Activated naive CD8-positive, alpha-beta T cell treated with anti-CD3 and anti-CD28 coated beads, Interleukin-2, amount 10 ng/mL, durations not matched to agents 7 days and 5 days (primary cell): Measurements from ENCODE around the gene AKR1B15. TPM values are rescaled to one million over a fixed set of nuclear protein-coding genes. Genes with fewer than 3 reads are reported as not detected.
"Not testable (repeated sequence)": the region's sequence is repeated elsewhere in the genome, so short reads cannot be mapped to it uniquely, and the experiment has no call there.

Experiments
- ATAC-seq: fragments of 150-1000 bp; cut with Tn5 transposase; one replicate; pipeline ENCODE4 v1.10.0; 2021; ENCODE audit warnings: low read depth, moderate library complexity
- POLR2A ChIA-PET: fragments of 350-600 bp; sonication (Branson Sonifier 250); formaldehyde crosslinking; loops from one replicate; lab custom pipeline; 2021; ENCODE audit warnings: antibody characterized with exemption; lab: Charles Lee
- DNase-seq: peaks from one replicate; pipeline ENCODE4 v3.0.0; 2021
- H3K27ac Mint-ChIP-seq: one replicate; pipeline ENCODE4 v1.8.0; 2022; ENCODE audit warnings: mild to moderate bottlenecking, mixed read lengths
- H3K27me3 Mint-ChIP-seq: one replicate; pipeline ENCODE4 v1.8.0; 2022; ENCODE audit warnings: mild to moderate bottlenecking, moderate library complexity, mixed read lengths
- H3K36me3 Mint-ChIP-seq: one replicate; pipeline ENCODE4 v1.8.0; 2021; ENCODE audit warnings: mild to moderate bottlenecking, mixed read lengths
- H3K4me1 Mint-ChIP-seq: one replicate; pipeline ENCODE4 v1.8.0; 2021; ENCODE audit warnings: mixed read lengths
- H3K4me3 Mint-ChIP-seq: one replicate; pipeline ENCODE4 v1.8.0; 2022; ENCODE audit warnings: mild to moderate bottlenecking, moderate library complexity, mixed read lengths
- H3K9me3 Mint-ChIP-seq: one replicate; pipeline ENCODE4 v1.8.0; 2021; ENCODE audit warnings: mixed read lengths
- total RNA-seq, 2 experiments: library from RNA; stranded (reverse); gene quantifications; one replicate each; pipeline ENCODE4 v1.2.3, GENCODE V29; 2021

The AKR1B15 gene
- total RNA-seq, 2 experiments from 2014 or later, result not detected

- Mint-ChIP-seq H3K4me3 (no peak overlapping the region), H3K4me1 (peaks cover 10% of the 10 kb centered on the region), H3K27me3 (no peaks in the 10 kb centered on the region), H3K9me3 (peaks cover 12% of the 10 kb centered on the region), H3K36me3 (peaks cover 5% of the 10 kb centered on the region), H3K27ac (no peak overlapping the region)
- DNase-seq (no peak), ATAC-seq (no peak)
- POLR2A ChIA-PET, result no interaction called here
These were observed 9.5 kb downstream of the AKR1B15 start for GRCh38 chr7:134558370-134558769.

- Mint-ChIP-seq H3K4me1 (peaks cover 10% of the 10 kb centered on the region), H3K4me3 (peak overlapping the region; percentile 22), H3K27ac (peak overlapping the region; percentile 83), H3K9me3 (peaks cover 13% of the 10 kb centered on the region)
- DNase-seq, H3K36me3 Mint-ChIP-seq, POLR2A ChIA-PET, ATAC-seq, H3K27me3 Mint-ChIP-seq: not testable (repeated sequence)
These were observed 12.7 kb downstream of the AKR1B15 start for GRCh38 chr7:134561616-134562015.

GRCh38 chr7:134562136-134562535 lies 13.2 kb downstream of the AKR1B15 start:
- DNase-seq (no peak), ATAC-seq (peak; percentile 70)
- H3K36me3 Mint-ChIP-seq, result peaks cover 5% of the 10 kb centered on the region
- POLR2A ChIA-PET, result interaction anchor here (0.6 kb wide), 1 partner anchor 1358 kb away, joined by 5 read pairs; no protein-coding TSS in a partner anchor
- peaks cover 14% of the 10 kb centered on the region for H3K9me3 Mint-ChIP-seq
- H3K27ac Mint-ChIP-seq, result peak overlapping the region; percentile 83
- peaks cover 3% of the 10 kb centered on the region for H3K27me3 Mint-ChIP-seq
- peak overlapping the region; percentile 22 for H3K4me3 Mint-ChIP-seq
- H3K4me1 Mint-ChIP-seq, result peaks cover 10% of the 10 kb centered on the region

- H3K4me3 Mint-ChIP-seq, ATAC-seq, POLR2A ChIA-PET, H3K36me3 Mint-ChIP-seq, H3K27me3 Mint-ChIP-seq, H3K27ac Mint-ChIP-seq, DNase-seq: not testable (repeated sequence)
- Mint-ChIP-seq H3K9me3 (peaks cover 14% of the 10 kb centered on the region), H3K4me1 (peaks cover 10% of the 10 kb centered on the region)
These were observed 14.5 kb downstream of the AKR1B15 start for GRCh38 chr7:134563398-134563749.

DNA sequence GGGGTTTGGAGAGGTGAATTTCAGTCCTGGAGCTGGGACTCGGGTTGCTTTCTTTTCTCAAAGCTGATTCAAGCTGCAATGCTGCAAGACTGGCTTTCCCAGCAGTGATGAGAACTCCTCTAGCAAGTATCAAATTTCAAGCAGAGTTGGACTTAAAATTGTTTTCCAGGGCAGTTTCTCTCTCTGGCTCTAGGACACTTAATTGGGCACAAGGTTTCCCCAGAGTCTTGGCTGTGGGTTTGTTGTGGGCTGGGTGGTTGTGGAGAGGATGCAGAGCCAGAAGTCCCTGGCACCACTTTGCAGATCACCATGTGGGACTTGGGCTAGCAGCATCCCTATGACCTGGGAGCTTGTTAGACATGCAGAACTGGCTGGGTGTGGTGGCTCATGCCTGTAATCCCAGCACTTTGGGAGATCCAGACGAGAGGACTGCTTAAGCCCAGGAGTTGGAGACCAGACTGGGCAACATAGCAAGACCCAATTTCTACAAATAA lies 16.8 kb downstream of the AKR1B15 start:
- peaks cover 3% of the 10 kb centered on the region for H3K27me3 Mint-ChIP-seq
- DNase-seq (no peak), ATAC-seq (no peak)
- H3K4me1 Mint-ChIP-seq, result peaks cover 10% of the 10 kb centered on the region
- peaks cover 16% of the 10 kb centered on the region for H3K9me3 Mint-ChIP-seq
- H3K4me3 Mint-ChIP-seq, result no peak overlapping the region
- H3K36me3 Mint-ChIP-seq, result peaks cover 7% of the 10 kb centered on the region
- POLR2A ChIA-PET, result no interaction called here
- H3K27ac Mint-ChIP-seq, result no peak overlapping the region

GRCh38 chr7:134567368-134567767 lies 18.5 kb downstream of the AKR1B15 start:
- POLR2A ChIA-PET, result no interaction called here
- no peak overlapping the region for H3K27ac Mint-ChIP-seq
- peaks cover 11% of the 10 kb centered on the region for H3K9me3 Mint-ChIP-seq
- ATAC-seq, result no peak
- peaks cover 6% of the 10 kb centered on the region for H3K27me3 Mint-ChIP-seq
- peaks cover 4% of the 10 kb centered on the region for H3K36me3 Mint-ChIP-seq
- H3K4me3 Mint-ChIP-seq, result no peak overlapping the region
- H3K4me1 Mint-ChIP-seq, result peaks cover 5% of the 10 kb centered on the region
- no peak for DNase-seq

- POLR2A ChIA-PET, H3K4me1 Mint-ChIP-seq: not testable (repeated sequence)
- peaks cover 14% of the 10 kb centered on the region for H3K27me3 Mint-ChIP-seq
These were observed 21.1 kb downstream of the AKR1B15 start for GRCh38 chr7:134569962-134570361.

GRCh38 chr7:134571101-134571500 lies 22.2 kb downstream of the AKR1B15 start:
- ATAC-seq (no peak), DNase-seq (no peak)
- H3K36me3 Mint-ChIP-seq, result peaks cover 2% of the 10 kb centered on the region
- peaks cover 14% of the 10 kb centered on the region for H3K27me3 Mint-ChIP-seq
- no peaks in the 10 kb centered on the region for H3K4me1 Mint-ChIP-seq
- no peak overlapping the region for H3K4me3 Mint-ChIP-seq
- POLR2A ChIA-PET, result no interaction called here
- H3K27ac Mint-ChIP-seq, result no peak overlapping the region
- peaks cover 4% of the 10 kb centered on the region for H3K9me3 Mint-ChIP-seq

More at GRCh38 chr7:134569962-134570361, 21.1 kb downstream of the AKR1B15 start:
- not testable (repeated sequence) for H3K27ac Mint-ChIP-seq, H3K9me3 Mint-ChIP-seq, DNase-seq, H3K36me3 Mint-ChIP-seq, ATAC-seq, H3K4me3 Mint-ChIP-seq

DNA sequence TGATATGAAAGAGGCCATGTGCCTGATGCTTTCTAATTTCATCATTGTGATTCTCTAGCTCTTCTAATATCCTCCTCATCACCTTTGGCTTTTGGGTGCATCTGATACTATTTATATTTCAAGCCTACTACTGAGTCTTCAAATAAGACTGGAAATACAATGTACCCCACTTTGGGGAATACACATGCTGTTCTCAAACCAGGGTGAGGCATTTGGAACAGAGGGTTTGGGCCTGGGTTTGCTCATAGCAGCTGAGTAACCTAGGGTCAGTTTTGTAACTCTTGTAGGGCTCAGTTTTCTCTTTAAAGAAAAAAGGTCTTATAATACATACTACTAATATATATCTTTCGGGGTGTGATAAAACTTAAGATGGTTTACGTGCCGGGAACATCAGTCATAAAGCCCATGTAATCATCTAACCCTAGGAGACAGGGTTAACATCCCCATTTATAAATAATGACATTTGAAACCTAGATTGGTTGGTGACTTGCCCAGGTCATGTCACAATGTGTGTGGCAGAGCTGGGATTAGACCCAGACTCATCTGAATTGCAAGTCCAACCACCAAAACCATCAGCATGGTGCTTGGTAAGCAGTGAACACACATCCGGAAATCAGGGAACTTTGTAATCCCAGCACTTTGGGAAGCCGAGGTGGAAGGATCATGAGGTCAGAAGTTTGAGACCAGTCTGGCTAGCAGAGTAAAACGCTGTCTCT lies 23.0 kb downstream of the AKR1B15 start:
- Mint-ChIP-seq H3K27ac (no peak overlapping the region), H3K36me3 (peaks cover 2% of the 10 kb centered on the region), H3K27me3 (peaks cover 11% of the 10 kb centered on the region), H3K4me1 (no peaks in the 10 kb centered on the region), H3K4me3 (no peak overlapping the region), H3K9me3 (peaks cover 3% of the 10 kb centered on the region)
- POLR2A ChIA-PET, result no interaction called here
- DNase-seq (no peak), ATAC-seq (no peak)

- Mint-ChIP-seq H3K27me3 (peaks cover 11% of the 10 kb centered on the region), H3K27ac (no peak overlapping the region), H3K4me3 (no peak overlapping the region), H3K4me1 (peaks cover 6% of the 10 kb centered on the region), H3K36me3 (peaks cover 2% of the 10 kb centered on the region), H3K9me3 (peaks cover 1% of the 10 kb centered on the region)
- DNase-seq (no peak), ATAC-seq (no peak)
- POLR2A ChIA-PET, result no interaction called here
These were observed 25.4 kb downstream of the AKR1B15 start for GRCh38 chr7:134574322-134574721.

DNA sequence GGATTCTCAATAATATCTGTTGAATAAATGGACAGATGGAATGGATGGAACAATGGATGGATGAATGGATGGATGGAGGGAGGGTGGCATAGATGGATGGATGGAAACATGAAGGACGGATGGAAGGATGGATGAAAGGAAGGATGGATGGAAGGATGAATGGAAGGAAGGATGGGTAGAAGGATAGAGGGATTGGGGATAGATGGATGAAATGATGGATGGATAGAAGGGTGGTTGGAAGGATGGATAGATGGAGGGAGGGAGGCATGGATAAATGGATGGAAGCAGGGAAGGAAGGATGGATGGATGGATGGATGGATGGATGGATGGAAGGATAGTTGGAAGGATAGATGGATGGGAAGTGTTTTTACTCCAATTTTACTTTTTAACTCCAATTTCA lies 35.4 kb downstream of the AKR1B15 start:
- POLR2A ChIA-PET, result no interaction called here
- no peaks in the 10 kb centered on the region for H3K36me3 Mint-ChIP-seq
- H3K4me1 Mint-ChIP-seq, result peaks cover 3% of the 10 kb centered on the region
- DNase-seq (no peak), ATAC-seq (no peak)
- peaks cover 14% of the 10 kb centered on the region for H3K27me3 Mint-ChIP-seq
- H3K27ac Mint-ChIP-seq, result no peak overlapping the region
- no peak overlapping the region for H3K4me3 Mint-ChIP-seq
- H3K9me3 Mint-ChIP-seq, result peaks cover 3% of the 10 kb centered on the region

DNA sequence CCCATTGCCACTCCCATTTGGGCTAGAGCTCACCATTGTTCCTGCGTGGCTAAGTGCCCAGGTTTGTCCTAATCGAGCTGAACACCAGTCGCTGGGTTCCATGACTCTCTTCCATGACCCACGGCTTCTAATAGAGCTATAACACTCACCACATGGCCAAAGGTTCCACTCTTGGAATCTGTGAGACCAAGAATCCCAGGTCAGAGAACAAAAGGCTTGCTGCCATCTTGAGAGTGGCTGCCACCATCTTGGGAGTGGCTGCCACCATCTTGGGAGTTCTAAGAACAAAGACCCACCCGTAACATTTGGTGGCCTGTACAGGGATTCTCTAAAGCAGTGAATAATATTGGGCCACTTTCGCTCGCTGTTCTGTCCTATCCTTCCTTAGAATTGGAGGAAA lies 37.0 kb downstream of the AKR1B15 start:
- no peak overlapping the region for H3K27ac Mint-ChIP-seq
- no peak for DNase-seq
- H3K27me3 Mint-ChIP-seq, result peaks cover 11% of the 10 kb centered on the region
- no peaks in the 10 kb centered on the region for H3K36me3 Mint-ChIP-seq
- POLR2A ChIA-PET, result no interaction called here
- H3K9me3 Mint-ChIP-seq, result peaks cover 3% of the 10 kb centered on the region
- H3K4me1 Mint-ChIP-seq, result no peaks in the 10 kb centered on the region
- H3K4me3 Mint-ChIP-seq, result no peak overlapping the region
- ATAC-seq, result no peak

GRCh38 chr7:134587750-134588149 lies 38.8 kb downstream of the AKR1B15 start:
- no peak overlapping the region for H3K4me3 Mint-ChIP-seq
- no peaks in the 10 kb centered on the region for H3K4me1 Mint-ChIP-seq
- peaks cover 9% of the 10 kb centered on the region for H3K27me3 Mint-ChIP-seq
- no peak overlapping the region for H3K27ac Mint-ChIP-seq
- POLR2A ChIA-PET, result no interaction called here
- ATAC-seq (no peak), DNase-seq (no peak)
- H3K36me3 Mint-ChIP-seq, result no peaks in the 10 kb centered on the region
- peaks cover 3% of the 10 kb centered on the region for H3K9me3 Mint-ChIP-seq

DNA sequence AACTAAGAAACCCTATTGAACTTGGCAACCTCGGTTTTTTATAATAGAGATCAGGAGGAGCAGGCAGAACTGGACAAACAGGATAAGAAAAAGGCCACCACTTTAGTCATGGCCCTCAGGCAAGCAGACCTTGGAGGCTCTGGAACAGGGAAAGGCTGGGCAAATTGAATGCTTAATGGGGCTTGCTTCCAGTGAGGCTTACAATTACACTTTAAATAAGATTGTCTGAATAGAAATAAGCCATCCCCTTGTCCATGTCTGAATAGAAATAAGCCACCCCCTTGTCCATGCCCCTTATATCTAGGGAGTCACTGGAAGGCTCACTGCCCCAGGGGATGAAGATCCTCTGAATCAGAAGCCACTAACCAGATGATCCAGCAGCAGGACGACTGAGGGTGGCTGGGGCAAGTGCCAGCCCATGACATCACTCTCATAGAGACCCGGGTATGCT lies 40.6 kb downstream of the AKR1B15 start:
- POLR2A ChIA-PET, result no interaction called here
- Mint-ChIP-seq H3K9me3 (no peaks in the 10 kb centered on the region), H3K4me3 (no peak overlapping the region), H3K27me3 (peaks cover 4% of the 10 kb centered on the region), H3K4me1 (no peaks in the 10 kb centered on the region), H3K27ac (no peak overlapping the region), H3K36me3 (no peaks in the 10 kb centered on the region)
- DNase-seq (no peak), ATAC-seq (no peak)
